ENCODE measurements around the gene TNS1. TPM values are rescaled to one million over a fixed set of nuclear protein-coding genes. Genes with fewer than 3 reads are reported as not detected.
A peak's percentile ranks its signal among the peaks of the same experiment; 100 is the strongest.

The TNS1 gene
- total RNA-seq, 1 donor from 2014 or later: 7.9 TPM

- DNase-seq (ENCODE audit: low spot score, unreplicated experiment): peak; percentile 88
- peak; percentile 87 for TF ChIP-seq CTCF (IDR thresholded peaks at IDR 0.05; ENCODE audit: unreplicated experiment)
- Mint-ChIP-seq H3K27me3 (peaks cover 11% of the 10 kb centered on the region), H3K4me3 (ENCODE audit: low read depth) (peak overlapping the region; percentile 56), H3K36me3 (ENCODE audit: insufficient read depth) (no peaks in the 10 kb centered on the region), H3K4me1 (ENCODE audit: low read depth) (peaks cover 11% of the 10 kb centered on the region), H3K9me3 (ENCODE audit: low read depth) (no peaks in the 10 kb centered on the region), H3K27ac (peak overlapping the region; percentile 98)
Observed at GRCh38 chr2:217988014-217988839, 14.6 kb downstream of the TNS1 start.

GRCh38 chr2:217987391-217987790, 15.4 kb downstream of the TNS1 start:
- DNase-seq (ENCODE audit: low spot score, unreplicated experiment): no peak

GRCh38 chr2:217986256-217986961, 16.4 kb downstream of the TNS1 start:
- DNase-seq (ENCODE audit: low spot score, unreplicated experiment): no peak
- H3K27ac Mint-ChIP-seq: no peak overlapping the region
- TF ChIP-seq CTCF (IDR thresholded peaks at IDR 0.05; ENCODE audit: unreplicated experiment): no peak
- H3K9me3 Mint-ChIP-seq (ENCODE audit: low read depth): no peaks in the 10 kb centered on the region
- no peak overlapping the region for H3K4me3 Mint-ChIP-seq (ENCODE audit: low read depth)
- peaks cover 11% of the 10 kb centered on the region for H3K4me1 Mint-ChIP-seq (ENCODE audit: low read depth)
- H3K27me3 Mint-ChIP-seq: peaks cover under 1% of the 10 kb centered on the region
- no peaks in the 10 kb centered on the region for H3K36me3 Mint-ChIP-seq (ENCODE audit: insufficient read depth)

More at GRCh38 chr2:217987391-217987790, 15.4 kb downstream of the TNS1 start:
- TF ChIP-seq CTCF (IDR thresholded peaks at IDR 0.05; ENCODE audit: unreplicated experiment): no peak
- peaks cover 5% of the 10 kb centered on the region for H3K27me3 Mint-ChIP-seq
- H3K4me1 Mint-ChIP-seq (ENCODE audit: low read depth): peaks cover 11% of the 10 kb centered on the region
- no peaks in the 10 kb centered on the region for H3K36me3 Mint-ChIP-seq (ENCODE audit: insufficient read depth)
- no peaks in the 10 kb centered on the region for H3K9me3 Mint-ChIP-seq (ENCODE audit: low read depth)
- H3K27ac Mint-ChIP-seq: no peak overlapping the region
- no peak overlapping the region for H3K4me3 Mint-ChIP-seq (ENCODE audit: low read depth)

- H3K27me3 Mint-ChIP-seq: peaks cover 14% of the 10 kb centered on the region
- H3K27ac Mint-ChIP-seq: no peak overlapping the region
- DNase-seq (ENCODE audit: low spot score, unreplicated experiment): no peak
- H3K4me1 Mint-ChIP-seq (ENCODE audit: low read depth): peaks cover 16% of the 10 kb centered on the region
- no peaks in the 10 kb centered on the region for H3K9me3 Mint-ChIP-seq (ENCODE audit: low read depth)
- H3K4me3 Mint-ChIP-seq (ENCODE audit: low read depth): no peak overlapping the region
- H3K36me3 Mint-ChIP-seq (ENCODE audit: insufficient read depth): no peaks in the 10 kb centered on the region
- no peak for TF ChIP-seq CTCF (IDR thresholded peaks at IDR 0.05; ENCODE audit: unreplicated experiment)
Observed at GRCh38 chr2:217983276-217984233, 19.2 kb downstream of the TNS1 start.

- no peaks in the 10 kb centered on the region for H3K36me3 Mint-ChIP-seq (ENCODE audit: insufficient read depth)
- TF ChIP-seq CTCF (IDR thresholded peaks at IDR 0.05; ENCODE audit: unreplicated experiment): no peak
- H3K9me3 Mint-ChIP-seq (ENCODE audit: low read depth): no peaks in the 10 kb centered on the region
- peaks cover 14% of the 10 kb centered on the region for H3K27me3 Mint-ChIP-seq
- H3K4me3 Mint-ChIP-seq (ENCODE audit: low read depth): no peak overlapping the region
- H3K4me1 Mint-ChIP-seq (ENCODE audit: low read depth): peaks cover 8% of the 10 kb centered on the region
- H3K27ac Mint-ChIP-seq: no peak overlapping the region
- DNase-seq (ENCODE audit: low spot score, unreplicated experiment): no peak
Observed at GRCh38 chr2:217981971-217982370, 20.8 kb downstream of the TNS1 start.
